ENCODE results near the gene UGT1A6. TPM values are rescaled to one million over a fixed set of nuclear protein-coding genes. Genes with fewer than 3 reads are reported as not detected.

Gene UGT1A6
- total and polyA plus RNA-seq, 2 donors from 2014 or later, result 43.7 to 110 TPM

DNA sequence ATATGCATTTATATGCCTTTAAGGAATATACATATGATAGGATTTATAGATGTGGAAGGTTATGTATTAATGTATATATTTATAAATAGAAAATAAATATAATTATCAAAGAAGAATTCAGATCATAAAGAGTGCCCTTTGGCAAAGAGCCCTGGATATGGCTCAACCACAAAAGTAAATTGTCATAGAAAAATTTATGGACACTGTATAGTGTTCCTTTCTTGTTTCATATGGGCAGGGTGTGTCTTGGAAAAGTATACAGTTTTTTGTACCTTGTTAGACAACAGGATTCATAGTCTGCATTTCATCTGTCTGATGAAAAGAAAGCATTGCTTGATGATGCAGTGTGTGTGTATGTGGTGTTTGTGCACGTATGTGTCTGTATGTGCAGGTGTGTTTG, 8.1 kb upstream of the UGT1A6 start:
- intact Hi-C loops (cut with DNase I), result no loop called here
- Histone ChIP-seq H3K27me3 (ENCODE audit: control insufficient read depth, insufficient read depth, low read length) (no peaks in the 10 kb centered on the region), H3K4me3 (ENCODE audit: low read length in 3 of 3) (no peak overlapping the region), H3K27ac (ENCODE audit: low read depth in 2 of 2, low read length in 2 of 2) (no peak overlapping the region), H3K9me3 (ENCODE audit: control insufficient read depth in 2 of 3, insufficient read depth in 1 of 3, low read length in 3 of 3) (no peaks in the 10 kb centered on the region), H3K9ac (ENCODE audit: low read length in 3 of 3) (no peak overlapping the region), H3K36me3 (ENCODE audit: control insufficient read depth in 2 of 3, insufficient read depth in 3 of 3, low read length in 3 of 3) (no peaks in the 10 kb centered on the region), H3K4me1 (ENCODE audit: control insufficient read depth in 2 of 3, insufficient read depth in 2 of 3, low read depth in 1 of 3, low read length in 3 of 3) (no peaks in the 10 kb centered on the region)
- no peak for DNase-seq
- FAIRE-seq, result no peak
- TF ChIP-seq, protein P1, sequence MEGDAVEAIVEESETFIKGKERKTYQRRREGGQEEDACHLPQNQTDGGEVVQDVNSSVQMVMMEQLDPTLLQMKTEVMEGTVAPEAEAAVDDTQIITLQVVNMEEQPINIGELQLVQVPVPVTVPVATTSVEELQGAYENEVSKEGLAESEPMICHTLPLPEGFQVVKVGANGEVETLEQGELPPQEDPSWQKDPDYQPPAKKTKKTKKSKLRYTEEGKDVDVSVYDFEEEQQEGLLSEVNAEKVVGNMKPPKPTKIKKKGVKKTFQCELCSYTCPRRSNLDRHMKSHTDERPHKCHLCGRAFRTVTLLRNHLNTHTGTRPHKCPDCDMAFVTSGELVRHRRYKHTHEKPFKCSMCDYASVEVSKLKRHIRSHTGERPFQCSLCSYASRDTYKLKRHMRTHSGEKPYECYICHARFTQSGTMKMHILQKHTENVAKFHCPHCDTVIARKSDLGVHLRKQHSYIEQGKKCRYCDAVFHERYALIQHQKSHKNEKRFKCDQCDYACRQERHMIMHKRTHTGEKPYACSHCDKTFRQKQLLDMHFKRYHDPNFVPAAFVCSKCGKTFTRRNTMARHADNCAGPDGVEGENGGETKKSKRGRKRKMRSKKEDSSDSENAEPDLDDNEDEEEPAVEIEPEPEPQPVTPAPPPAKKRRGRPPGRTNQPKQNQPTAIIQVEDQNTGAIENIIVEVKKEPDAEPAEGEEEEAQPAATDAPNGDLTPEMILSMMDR (IDR thresholded peaks at IDR 0.05; ENCODE audit: borderline replicate concordance, extremely low read depth, insufficient read depth), result no peak

DNA sequence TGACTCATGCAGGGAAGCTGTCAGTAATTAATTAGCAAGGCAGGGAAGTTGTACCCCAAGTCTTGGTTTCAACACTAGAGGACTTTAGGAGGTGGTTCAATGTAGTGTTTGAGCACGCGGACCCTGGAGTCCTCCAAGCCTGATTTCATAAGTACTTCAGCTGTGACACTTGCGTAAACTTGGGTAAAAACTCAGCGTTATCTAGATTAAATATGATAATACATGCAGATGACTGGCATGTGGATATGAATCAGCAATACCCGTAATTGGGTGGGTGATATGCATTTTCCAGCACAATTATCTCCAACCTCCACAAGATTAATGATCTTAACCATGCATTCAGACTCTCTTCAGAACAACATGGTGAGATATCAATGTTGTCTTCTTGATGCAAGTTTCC, 5.8 kb upstream of the UGT1A6 start:
- Histone ChIP-seq H3K4me3 (ENCODE audit: low read length in 3 of 3) (no peak overlapping the region), H3K9me3 (ENCODE audit: control insufficient read depth in 2 of 3, insufficient read depth in 1 of 3, low read length in 3 of 3) (no peaks in the 10 kb centered on the region), H3K27me3 (ENCODE audit: control insufficient read depth, insufficient read depth, low read length) (no peaks in the 10 kb centered on the region), H3K4me1 (ENCODE audit: control insufficient read depth in 2 of 3, insufficient read depth in 2 of 3, low read depth in 1 of 3, low read length in 3 of 3) (peaks cover 0 to 10% (median 6%) of the 10 kb centered on the region in 3 donors), H3K36me3 (ENCODE audit: control insufficient read depth in 2 of 3, insufficient read depth in 3 of 3, low read length in 3 of 3) (no peaks in the 10 kb centered on the region), H3K27ac (ENCODE audit: low read depth in 2 of 2, low read length in 2 of 2) (no peak overlapping the region), H3K9ac (ENCODE audit: low read length in 3 of 3) (no peak overlapping the region)
- DNase-seq (no peak), FAIRE-seq (no peak)
- TF ChIP-seq, protein P1 (IDR thresholded peaks at IDR 0.05; ENCODE audit: borderline replicate concordance, extremely low read depth, insufficient read depth), result no peak
- intact Hi-C loops (cut with DNase I), result no loop called here

DNA sequence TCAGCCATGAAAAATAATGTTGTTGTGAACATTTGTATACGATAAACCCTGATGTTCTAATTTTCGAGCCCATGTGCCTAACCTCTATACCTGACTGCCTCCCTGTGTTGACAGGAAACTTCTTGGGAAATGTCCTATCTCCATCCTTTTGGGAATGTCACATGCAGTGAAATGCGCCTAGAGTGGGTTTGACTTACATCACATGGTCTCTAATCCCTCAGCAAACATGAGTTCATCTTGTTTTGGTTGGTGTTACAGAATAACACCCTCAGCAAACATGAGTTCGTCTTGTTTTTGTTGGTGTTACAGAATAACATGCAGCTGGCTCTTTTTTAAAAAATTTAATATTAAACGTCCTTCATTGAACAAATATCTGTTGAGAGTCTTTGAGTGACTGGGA, 4.3 kb upstream of the UGT1A6 start:
- intact Hi-C loops (cut with DNase I), result no loop called here
- FAIRE-seq, result no peak
- H3K36me3 ChIP-seq (ENCODE audit: control insufficient read depth in 2 of 3, insufficient read depth in 3 of 3, low read length in 3 of 3), result no peaks in the 10 kb centered on the region
- H3K27ac ChIP-seq (ENCODE audit: low read depth in 2 of 2, low read length in 2 of 2), result no peak overlapping the region
- no peaks in the 10 kb centered on the region for H3K27me3 ChIP-seq (ENCODE audit: control insufficient read depth, insufficient read depth, low read length)
- no peak for DNase-seq
- TF ChIP-seq, protein P1 (IDR thresholded peaks at IDR 0.05; ENCODE audit: borderline replicate concordance, extremely low read depth, insufficient read depth), result no peak
- peaks cover 0 to 14% (median 10%) of the 10 kb centered on the region in 3 donors for H3K4me1 ChIP-seq (ENCODE audit: control insufficient read depth in 2 of 3, insufficient read depth in 2 of 3, low read depth in 1 of 3, low read length in 3 of 3)
- H3K9ac ChIP-seq (ENCODE audit: low read length in 3 of 3), result no peak overlapping the region
- H3K4me3 ChIP-seq (ENCODE audit: low read length in 3 of 3), result no peak overlapping the region
- no peaks in the 10 kb centered on the region for H3K9me3 ChIP-seq (ENCODE audit: control insufficient read depth in 2 of 3, insufficient read depth in 1 of 3, low read length in 3 of 3)

DNA sequence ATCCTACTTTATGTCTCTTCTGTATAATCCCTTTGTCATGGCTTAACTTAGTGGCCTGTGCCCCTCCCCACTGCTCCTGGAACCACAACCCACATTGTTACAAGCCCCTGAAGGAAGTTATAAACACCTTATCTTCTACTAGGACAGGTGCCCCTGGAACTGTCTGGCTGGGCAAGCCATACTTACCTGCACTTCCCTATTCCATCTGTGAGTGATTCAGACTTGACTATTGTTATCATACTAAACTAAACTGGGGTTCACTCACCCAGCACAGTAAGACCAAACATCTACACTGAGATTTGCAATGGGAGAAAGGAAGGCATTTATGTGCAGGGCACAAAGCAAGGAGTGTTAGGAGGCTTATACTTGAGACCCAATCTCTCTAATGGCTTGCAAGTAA, 3.7 kb upstream of the UGT1A6 start:
- no peak overlapping the region for H3K9ac ChIP-seq (ENCODE audit: low read length in 3 of 3)
- FAIRE-seq (no peak), DNase-seq (no peak)
- TF ChIP-seq, protein P1 (IDR thresholded peaks at IDR 0.05; ENCODE audit: borderline replicate concordance, extremely low read depth, insufficient read depth), result no peak
- no peak overlapping the region for H3K27ac ChIP-seq (ENCODE audit: low read depth in 2 of 2, low read length in 2 of 2)
- H3K4me3 ChIP-seq (ENCODE audit: low read length in 3 of 3), result no peak overlapping the region
- intact Hi-C loops (cut with DNase I), result no loop called here
- peaks cover 0 to 19% (median 10%) of the 10 kb centered on the region in 3 donors for H3K4me1 ChIP-seq (ENCODE audit: control insufficient read depth in 2 of 3, insufficient read depth in 2 of 3, low read depth in 1 of 3, low read length in 3 of 3)
- H3K9me3 ChIP-seq (ENCODE audit: control insufficient read depth in 2 of 3, insufficient read depth in 1 of 3, low read length in 3 of 3), result no peaks in the 10 kb centered on the region
- no peaks in the 10 kb centered on the region for H3K27me3 ChIP-seq (ENCODE audit: control insufficient read depth, insufficient read depth, low read length)
- H3K36me3 ChIP-seq (ENCODE audit: control insufficient read depth in 2 of 3, insufficient read depth in 3 of 3, low read length in 3 of 3), result no peaks in the 10 kb centered on the region
